Left hindlimb (tissue), 1 donor: ENCODE results near the gene FXYD2.

Experiments used
- DNase-seq: peaks from one replicate; pipeline ENCODE4 v3.0.0-alpha.2; 2018

Gene FXYD2

GRCh38 chr11:117834838-117835443, 10.4 kb upstream of the FXYD2 start:
- no peak for DNase-seq

DNA sequence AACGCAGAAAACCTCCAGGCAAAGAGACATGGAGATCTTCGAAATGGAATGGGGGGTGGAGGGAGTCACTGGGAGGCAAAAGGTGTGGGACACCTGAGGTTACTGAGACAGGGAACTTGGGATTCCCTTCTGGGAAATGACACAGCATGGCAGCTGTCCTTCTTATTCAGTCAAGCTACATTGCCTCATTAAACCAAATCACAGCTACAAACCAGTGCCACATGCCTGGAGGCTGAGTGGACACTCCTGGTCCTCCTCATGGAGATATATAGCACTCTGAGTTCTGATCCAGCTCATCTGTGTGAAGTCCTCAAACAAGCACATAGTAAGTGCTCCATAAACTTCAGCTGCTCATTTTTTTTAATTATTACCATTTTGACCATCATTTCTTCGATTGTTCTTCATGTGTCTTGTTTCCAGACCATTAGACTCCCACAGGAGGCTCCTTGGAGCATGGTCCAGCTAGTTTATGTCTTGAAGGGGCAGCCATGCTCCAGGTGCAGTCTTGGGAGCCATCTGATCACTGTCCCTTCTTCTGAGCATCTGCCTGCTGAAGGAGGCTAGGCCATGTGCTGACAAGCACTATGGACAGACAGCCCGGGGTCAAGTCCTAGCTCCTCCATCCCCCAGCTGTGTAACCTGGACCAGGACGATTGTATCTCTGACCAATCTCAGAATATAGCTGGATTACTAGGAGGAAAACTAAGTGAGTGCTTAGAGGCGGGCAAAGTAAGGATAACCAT, 9.7 kb upstream of the FXYD2 start:
- DNase-seq = no peak

GRCh38 chr11:117833401-117833891, 8.9 kb upstream of the FXYD2 start:
- no peak for DNase-seq

GRCh38 chr11:117832511-117832910, 8.0 kb upstream of the FXYD2 start:
- DNase-seq = no peak

DNA sequence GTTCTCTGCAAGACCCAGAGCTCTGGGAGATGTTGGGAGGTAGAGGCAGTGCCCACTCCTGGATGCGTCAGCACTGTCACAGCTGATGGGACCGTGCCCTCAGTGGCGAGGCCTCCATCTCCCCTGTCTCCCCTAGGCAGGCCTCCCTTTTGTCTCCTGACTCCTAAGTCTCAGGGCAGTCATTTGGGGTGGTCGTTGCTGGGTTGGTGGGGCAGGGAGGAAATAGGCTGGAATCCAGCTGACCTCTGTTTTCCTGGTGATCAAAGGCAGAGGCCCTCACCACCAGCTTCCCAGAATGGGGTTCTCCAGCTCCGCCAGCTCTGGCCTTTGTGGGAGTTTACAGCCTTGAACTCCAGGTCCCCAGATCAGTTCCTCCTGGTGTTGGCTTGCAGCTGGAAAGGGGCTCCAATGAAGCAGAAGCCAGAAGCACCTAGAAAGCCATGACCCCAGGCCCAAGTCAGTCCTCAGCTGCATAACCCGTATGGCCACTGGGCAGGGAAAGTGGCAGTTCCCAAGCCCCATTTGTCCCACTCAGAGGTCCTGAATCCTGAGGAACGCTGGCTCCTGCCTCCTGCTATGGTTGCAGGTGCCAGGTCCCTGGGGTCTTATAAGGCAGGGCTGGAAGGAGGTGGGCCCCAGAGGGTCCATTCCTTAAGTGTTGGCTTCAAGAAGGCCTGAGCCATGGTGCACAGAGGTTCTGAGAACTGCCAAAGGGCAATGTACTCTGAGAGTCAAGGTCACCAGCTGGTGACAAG, 7.3 kb upstream of the FXYD2 start:
- DNase-seq = no peak

DNA sequence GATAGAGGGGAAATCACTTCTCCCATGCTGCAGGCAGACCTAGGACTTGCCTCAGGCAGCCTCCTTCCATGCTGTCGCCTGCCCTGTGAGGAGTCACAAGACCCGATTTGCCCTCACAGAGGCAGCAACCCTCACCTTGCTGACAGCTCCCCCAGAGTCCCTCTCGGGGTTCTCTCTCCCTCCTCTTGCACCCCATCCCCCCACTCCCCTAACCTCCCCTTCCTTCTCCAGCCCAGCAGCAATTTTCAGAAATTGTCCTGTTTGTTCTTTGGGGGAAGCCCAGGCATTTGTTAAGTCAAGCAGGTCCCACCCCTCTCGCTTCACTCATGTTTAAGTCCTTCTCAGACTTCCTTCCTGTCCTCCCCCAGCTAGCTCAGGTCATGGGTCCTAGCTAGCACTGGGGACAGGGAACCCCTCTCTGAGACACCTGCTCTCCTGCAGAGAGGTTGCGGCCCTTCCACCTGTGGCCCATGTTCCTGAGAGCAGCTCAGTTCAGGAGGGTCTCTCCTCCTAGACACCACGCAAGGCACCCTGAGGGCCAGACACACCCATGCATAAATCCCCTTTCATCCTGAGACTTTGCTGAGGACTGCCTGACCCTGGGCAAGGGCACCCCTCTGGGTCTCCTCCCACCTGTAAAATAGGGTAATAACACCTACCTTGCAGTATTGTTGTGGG, 6.3 kb upstream of the FXYD2 start:
- DNase-seq = no peak

- no peak for DNase-seq
Measured at GRCh38 chr11:117830072-117830471, 5.5 kb upstream of the FXYD2 start.

GRCh38 chr11:117829369-117829725, 4.8 kb upstream of the FXYD2 start:
- no peak for DNase-seq

- no peak for DNase-seq
Measured at GRCh38 chr11:117828611-117829368, 4.2 kb upstream of the FXYD2 start.

GRCh38 chr11:117827521-117828511, 3.3 kb upstream of the FXYD2 start:
- no peak for DNase-seq

DNA sequence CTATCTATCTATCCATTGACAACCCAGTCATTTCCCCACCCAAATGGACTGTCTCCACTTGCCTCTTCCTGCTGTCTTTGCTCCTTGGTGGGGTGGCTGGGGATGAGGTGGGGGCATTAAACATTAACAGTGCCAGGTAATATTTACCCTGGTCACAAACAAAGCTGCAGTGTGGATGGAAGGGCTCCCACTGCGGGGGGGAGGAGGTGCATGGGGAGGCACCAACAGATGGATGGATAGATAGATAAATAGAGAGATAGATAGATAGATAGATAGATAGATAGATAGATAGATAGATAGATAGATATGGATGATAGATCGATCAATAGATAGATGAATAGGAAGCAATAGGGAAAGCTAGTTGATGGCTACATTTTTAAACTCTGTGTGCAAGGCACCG, 2.3 kb upstream of the FXYD2 start:
- DNase-seq = no peak

DNA sequence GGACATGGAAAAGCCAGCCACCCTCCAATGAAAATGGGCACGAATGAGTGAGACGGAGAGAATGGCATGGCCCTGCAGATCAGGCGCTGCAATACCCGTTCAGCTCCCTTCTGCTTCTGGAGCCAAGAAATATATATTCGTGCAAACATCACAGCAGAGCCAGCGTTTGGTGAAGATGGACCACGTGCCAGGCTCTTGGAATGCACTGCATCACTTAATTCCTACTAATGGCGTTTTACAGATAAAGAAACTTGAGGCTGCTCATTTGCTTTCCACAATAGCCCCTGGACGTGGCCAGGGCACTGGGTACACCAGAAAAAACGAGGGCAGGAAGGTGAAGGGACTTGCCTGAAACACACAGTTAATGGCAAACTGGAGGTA, 1.6 kb upstream of the FXYD2 start:
- no peak for DNase-seq

GRCh38 chr11:117825538-117826189, 1.1 kb upstream of the FXYD2 start:
- no peak for DNase-seq

DNA sequence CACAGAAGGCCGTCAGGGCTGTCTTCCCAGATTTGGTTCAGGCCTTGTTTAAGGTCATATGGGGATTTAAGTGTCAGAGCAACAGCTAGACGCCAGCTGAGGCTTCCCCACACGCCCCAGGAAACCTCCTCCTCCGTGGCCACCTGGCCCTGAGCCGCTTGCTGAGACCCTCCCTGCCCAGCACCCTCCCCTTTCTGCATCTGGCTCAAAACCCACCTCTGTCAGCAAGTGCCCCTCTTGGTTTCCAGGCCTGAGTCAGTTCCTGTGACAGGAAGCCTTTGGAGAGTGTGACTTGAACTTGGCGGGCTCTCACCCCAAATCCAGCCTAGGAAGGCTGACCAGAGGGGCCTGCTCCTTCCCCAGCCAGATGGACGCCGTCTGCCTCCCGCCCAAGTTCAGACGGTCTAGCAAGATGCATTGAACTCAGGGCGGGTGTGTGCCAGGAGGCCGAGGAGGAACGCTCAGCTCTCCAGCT, 561 bp downstream of the FXYD2 start:
- DNase-seq = peak; percentile 71

GRCh38 chr11:117823294-117823945, 1.1 kb downstream of the FXYD2 start:
- DNase-seq = no peak

DNA sequence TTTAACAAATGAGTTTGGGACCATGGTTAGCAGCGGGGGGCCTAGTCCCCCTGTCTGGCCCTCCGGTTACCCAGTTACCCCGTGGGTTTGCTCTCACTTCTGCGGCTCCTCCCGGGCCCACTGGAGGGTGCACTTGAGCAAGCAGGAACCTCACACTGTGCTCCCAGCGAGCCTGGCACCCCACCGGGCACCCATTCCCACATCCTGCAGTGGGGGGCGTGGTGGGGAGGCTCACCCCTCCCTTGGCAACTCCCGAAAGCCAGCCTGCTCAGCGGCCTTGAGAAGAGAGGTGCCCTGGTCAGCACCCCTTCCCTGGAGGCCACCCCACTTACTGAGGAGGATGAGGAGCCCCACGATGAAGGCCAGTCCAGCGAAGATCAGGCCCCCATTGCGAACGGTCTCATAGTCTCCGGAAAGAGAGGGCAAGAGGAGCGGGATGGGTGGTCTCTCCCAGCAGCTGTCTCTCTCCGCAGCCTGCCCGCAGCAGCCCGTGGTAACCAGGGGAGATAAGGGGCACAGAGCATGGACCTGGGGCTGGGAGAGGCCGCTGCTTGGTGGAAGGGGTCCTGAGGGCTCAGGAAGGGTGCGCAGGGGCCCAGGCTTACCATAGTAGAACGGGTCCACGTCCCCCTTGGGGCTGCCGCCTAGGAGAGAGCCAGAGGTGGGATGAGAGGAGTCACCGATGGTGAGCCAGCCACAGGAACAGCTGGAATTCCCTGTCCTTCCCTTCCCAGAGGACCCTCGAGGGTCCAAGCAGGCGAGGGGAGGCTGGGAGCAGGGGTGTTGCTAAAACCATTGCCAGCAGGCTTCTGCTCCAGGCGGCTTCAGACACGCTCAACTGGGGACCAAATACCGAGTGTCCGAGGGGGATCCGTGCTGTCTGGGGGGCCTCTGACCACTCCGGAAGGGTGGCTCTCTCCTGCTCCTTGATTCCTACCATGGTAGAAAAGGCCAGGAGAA, 2.2 kb downstream of the FXYD2 start:
- no peak for DNase-seq

- DNase-seq = no peak
Measured at GRCh38 chr11:117821431-117821830, 3.1 kb downstream of the FXYD2 start.

GRCh38 chr11:117820516-117820915, 4.0 kb downstream of the FXYD2 start:
- no peak for DNase-seq

DNA sequence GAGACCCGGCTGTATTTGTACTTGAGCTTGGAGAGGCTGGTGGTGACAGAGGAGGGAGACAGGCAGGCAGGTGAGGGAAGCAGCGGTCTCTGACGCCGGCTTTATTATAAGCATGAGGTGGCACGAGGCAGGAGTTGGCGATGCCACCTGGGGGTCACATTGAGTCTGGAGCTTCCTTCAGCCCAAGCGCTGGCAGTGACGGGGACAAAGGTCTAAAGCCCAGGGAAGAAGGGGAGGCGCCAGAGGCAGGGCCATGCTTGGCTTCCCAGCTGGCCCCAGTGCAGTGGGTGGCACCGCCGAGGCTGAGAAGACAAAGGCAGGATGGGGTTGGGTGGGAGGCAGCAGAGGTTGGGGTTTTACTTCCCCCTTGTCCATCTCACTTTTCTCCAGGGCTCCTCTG, 4.5 kb downstream of the FXYD2 start:
- no peak for DNase-seq
